Astrocyte (in vitro differentiated cells and primary cell): ENCODE measurements around the gene TMBIM1.

ENCODE experiments used
- EZH2 ChIP-seq: IDR thresholded peaks from 2 replicates; pipeline ENCODE4 v1.6.1; 2012; ENCODE audit warnings: mild to moderate bottlenecking, low read length, inconsistent platforms; ENCODE audit not compliant: insufficient read depth
- TF ChIP-seq, protein P1 (sequence below): IDR thresholded peaks from 2 replicates; pipeline ENCODE4 v1.5.1; 2011; ENCODE audit warnings: low read depth, mild to moderate bottlenecking, inconsistent platforms, low read length, moderate library complexity; ENCODE audit not compliant: insufficient read depth

DNA sequence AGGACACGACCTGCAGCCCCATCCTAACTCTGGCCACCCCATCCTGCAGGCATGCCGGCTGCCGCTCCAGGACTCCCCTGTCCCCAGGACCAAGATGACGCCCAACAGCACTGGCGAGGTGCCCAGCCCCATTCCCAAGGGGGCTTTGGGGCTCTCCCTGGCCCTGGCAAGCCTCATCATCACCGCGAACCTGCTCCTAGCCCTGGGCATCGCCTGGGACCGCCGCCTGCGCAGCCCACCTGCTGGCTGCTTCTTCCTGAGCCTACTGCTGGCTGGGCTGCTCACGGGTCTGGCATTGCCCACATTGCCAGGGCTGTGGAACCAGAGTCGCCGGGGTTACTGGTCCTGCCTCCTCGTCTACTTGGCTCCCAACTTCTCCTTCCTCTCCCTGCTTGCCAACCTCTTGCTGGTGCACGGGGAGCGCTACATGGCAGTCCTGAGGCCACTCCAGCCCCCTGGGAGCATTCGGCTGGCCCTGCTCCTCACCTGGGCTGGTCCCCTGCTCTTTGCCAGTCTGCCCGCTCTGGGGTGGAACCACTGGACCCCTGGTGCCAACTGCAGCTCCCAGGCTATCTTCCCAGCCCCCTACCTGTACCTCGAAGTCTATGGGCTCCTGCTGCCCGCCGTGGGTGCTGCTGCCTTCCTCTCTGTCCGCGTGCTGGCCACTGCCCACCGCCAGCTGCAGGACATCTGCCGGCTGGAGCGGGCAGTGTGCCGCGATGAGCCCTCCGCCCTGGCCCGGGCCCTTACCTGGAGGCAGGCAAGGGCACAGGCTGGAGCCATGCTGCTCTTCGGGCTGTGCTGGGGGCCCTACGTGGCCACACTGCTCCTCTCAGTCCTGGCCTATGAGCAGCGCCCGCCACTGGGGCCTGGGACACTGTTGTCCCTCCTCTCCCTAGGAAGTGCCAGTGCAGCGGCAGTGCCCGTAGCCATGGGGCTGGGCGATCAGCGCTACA is 29.4 kb downstream of the TMBIM1 start:
- TF ChIP-seq, protein P1, sequence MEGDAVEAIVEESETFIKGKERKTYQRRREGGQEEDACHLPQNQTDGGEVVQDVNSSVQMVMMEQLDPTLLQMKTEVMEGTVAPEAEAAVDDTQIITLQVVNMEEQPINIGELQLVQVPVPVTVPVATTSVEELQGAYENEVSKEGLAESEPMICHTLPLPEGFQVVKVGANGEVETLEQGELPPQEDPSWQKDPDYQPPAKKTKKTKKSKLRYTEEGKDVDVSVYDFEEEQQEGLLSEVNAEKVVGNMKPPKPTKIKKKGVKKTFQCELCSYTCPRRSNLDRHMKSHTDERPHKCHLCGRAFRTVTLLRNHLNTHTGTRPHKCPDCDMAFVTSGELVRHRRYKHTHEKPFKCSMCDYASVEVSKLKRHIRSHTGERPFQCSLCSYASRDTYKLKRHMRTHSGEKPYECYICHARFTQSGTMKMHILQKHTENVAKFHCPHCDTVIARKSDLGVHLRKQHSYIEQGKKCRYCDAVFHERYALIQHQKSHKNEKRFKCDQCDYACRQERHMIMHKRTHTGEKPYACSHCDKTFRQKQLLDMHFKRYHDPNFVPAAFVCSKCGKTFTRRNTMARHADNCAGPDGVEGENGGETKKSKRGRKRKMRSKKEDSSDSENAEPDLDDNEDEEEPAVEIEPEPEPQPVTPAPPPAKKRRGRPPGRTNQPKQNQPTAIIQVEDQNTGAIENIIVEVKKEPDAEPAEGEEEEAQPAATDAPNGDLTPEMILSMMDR, result no peak
- no peak for TF ChIP-seq EZH2
